Measurements from ENCODE around the gene CFAP54. TPM values are rescaled to one million over a fixed set of nuclear protein-coding genes. Genes with fewer than 3 reads are reported as not detected.
"Not testable (repeated sequence)": the region's sequence is repeated elsewhere in the genome, so short reads cannot be mapped to it uniquely, and the experiment has no call there.

Gene CFAP54
- total RNA-seq, 6 experiments from 2014 or later = 0.40 to 0.66 (median 0.56) TPM

DNA sequence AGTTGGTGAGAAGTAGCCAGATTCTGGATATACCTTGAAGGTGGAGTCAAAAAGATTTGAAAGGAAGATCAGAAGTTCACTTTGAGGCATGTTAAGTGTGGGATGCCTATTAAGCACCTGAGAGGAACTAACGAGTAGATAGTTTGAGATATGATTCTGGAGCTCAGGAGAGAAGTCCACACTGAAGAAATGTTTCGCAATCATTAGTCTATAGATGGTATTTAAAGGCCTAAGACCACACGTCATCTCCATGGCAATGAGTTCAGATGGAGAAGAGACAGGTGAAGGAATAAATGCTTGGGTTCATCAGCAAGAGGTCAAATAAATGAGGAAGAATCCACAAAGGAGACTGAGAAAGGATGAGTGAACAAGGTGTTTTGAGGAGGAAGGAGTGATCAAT is 224.8 kb downstream of the CFAP54 start:
- TF ChIP-seq, protein P1, sequence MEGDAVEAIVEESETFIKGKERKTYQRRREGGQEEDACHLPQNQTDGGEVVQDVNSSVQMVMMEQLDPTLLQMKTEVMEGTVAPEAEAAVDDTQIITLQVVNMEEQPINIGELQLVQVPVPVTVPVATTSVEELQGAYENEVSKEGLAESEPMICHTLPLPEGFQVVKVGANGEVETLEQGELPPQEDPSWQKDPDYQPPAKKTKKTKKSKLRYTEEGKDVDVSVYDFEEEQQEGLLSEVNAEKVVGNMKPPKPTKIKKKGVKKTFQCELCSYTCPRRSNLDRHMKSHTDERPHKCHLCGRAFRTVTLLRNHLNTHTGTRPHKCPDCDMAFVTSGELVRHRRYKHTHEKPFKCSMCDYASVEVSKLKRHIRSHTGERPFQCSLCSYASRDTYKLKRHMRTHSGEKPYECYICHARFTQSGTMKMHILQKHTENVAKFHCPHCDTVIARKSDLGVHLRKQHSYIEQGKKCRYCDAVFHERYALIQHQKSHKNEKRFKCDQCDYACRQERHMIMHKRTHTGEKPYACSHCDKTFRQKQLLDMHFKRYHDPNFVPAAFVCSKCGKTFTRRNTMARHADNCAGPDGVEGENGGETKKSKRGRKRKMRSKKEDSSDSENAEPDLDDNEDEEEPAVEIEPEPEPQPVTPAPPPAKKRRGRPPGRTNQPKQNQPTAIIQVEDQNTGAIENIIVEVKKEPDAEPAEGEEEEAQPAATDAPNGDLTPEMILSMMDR (IDR thresholded peaks at IDR 0.05) = no peak
- no peak for DNase-seq
- Mint-ChIP-seq H3K4me1 (ENCODE audit: low read depth) (no peaks in the 10 kb centered on the region), H3K36me3 (ENCODE audit: low read depth) (no peaks in the 10 kb centered on the region), H3K4me3 (no peak overlapping the region), H3K27me3 (ENCODE audit: insufficient read depth) (peaks cover 3% of the 10 kb centered on the region; the same call in 1 of the 2 replicates), H3K9me3 (no peaks in the 10 kb centered on the region), H3K27ac (no peak overlapping the region)

DNA sequence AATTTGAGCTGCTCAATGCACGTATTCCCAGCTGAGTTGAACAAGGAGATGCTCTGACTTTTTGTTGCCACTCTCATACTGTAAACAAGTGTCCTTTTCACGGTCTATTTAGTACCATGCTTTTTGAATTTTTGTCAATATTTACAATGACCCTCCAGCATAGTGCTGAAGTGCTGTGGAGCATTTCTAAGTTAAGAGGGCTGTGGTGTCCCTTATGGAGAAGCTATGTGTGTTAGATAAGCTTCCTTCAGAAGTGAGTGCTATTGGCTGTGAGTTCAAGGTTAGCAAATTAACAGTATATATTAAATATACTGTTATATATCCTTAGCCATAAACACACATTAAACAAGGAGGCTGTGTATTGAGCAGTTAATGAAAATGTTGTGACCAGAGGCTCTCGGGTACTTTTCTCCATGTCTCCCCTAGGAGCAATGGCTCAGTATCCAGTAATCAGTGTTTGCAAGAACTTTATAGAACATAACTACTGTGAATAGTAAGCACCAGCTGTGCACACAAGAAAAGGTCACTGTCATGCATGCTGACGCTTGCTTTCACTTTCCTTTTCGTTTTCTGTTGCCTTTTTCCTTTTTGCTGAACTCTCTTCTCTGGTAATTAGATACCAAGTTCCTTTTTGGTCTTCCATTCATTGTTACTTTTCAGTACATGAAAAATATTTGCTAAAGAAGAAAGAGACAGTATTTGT is 230.4 kb downstream of the CFAP54 start:
- Mint-ChIP-seq H3K36me3 (ENCODE audit: low read depth) (no peaks in the 10 kb centered on the region), H3K27ac (peak overlapping the region; percentile 57; the same call in 1 of the 2 replicates), H3K4me1 (ENCODE audit: low read depth) (no peaks in the 10 kb centered on the region; the same call in 1 of the 2 replicates), H3K9me3 (no peaks in the 10 kb centered on the region), H3K4me3 (peak overlapping the region; percentile 87), H3K27me3 (ENCODE audit: insufficient read depth) (no peaks in the 10 kb centered on the region; the same call in 1 of the 2 replicates)
- no peak for DNase-seq
- TF ChIP-seq, protein P1 (IDR thresholded peaks at IDR 0.05) = no peak

DNA sequence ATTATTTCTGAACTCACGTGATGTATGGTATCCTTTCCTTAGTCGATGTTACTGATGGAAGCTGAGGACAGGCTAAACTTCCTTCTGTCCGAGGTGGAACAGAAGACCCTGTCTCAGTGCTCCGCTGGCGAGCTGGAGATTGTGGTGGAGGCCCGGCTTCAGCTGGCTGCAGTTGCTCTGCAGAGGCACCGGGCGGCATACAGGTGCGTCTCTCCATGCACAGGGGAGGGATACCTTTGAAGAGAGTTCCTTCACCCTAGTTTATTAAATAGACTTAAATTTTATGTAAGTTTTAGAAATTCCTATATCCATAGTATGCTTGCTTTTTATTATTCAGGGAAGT is 231.0 kb downstream of the CFAP54 start:
- H3K9me3 Mint-ChIP-seq = no peaks in the 10 kb centered on the region
- peak overlapping the region; percentile 87 for H3K4me3 Mint-ChIP-seq
- no peaks in the 10 kb centered on the region; the same call in 1 of the 2 replicates for H3K27me3 Mint-ChIP-seq (ENCODE audit: insufficient read depth)

DNA sequence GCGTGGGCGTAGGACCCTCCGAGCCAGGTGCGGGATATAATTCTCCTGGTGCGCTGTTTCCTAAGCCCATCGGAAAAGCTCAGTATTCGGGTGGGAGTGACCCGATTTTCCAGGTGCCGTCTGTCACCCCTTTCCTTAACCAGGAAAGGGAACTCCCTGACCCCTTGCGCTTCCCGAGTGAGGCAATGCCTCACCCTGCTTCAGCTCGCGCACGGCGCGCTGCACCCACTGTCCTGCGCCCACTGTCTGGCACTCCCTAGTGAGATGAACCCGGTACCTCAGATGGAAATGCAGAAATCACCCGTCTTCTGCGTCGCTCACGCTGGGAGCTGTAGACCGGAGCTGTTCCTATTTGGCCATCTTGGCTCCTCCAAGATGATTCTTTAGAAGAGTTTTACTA is 240.1 kb downstream of the CFAP54 start:
- not testable (repeated sequence) for H3K27ac Mint-ChIP-seq; H3K9me3 Mint-ChIP-seq; DNase-seq; H3K36me3 Mint-ChIP-seq (ENCODE audit: low read depth); H3K4me3 Mint-ChIP-seq; H3K27me3 Mint-ChIP-seq (ENCODE audit: insufficient read depth); H3K4me1 Mint-ChIP-seq (ENCODE audit: low read depth)

More for the DNA sequence above, 231.0 kb downstream of the CFAP54 start:
- peak overlapping the region; percentile 57; the same call in 1 of the 2 replicates for H3K27ac Mint-ChIP-seq
- TF ChIP-seq, protein P1 (IDR thresholded peaks at IDR 0.05) = no peak
- H3K36me3 Mint-ChIP-seq (ENCODE audit: low read depth) = no peaks in the 10 kb centered on the region
- DNase-seq = no peak
- H3K4me1 Mint-ChIP-seq (ENCODE audit: low read depth) = no peaks in the 10 kb centered on the region; the same call in 1 of the 2 replicates

DNA sequence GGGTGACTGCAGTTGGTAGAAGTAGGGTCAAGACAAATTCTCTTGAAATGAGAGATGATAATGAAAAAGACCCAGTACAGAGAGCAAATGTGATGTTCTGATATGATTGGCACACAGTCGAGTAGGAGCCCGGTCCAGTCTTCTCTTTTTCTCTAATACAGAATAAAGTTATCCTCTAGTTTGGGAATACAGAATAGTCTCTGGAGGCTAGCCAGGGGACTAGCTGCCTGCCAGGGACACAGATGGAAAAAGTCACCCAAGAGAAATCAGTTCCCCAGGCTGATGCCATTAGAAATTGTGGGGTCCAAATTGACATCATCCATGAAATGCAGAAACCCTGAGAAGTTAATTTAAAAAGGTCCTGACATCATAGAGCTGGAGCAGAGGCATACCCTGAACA is 240.5 kb downstream of the CFAP54 start:
- H3K27ac Mint-ChIP-seq = no peak overlapping the region
- H3K27me3 Mint-ChIP-seq (ENCODE audit: insufficient read depth) = peaks cover 3% of the 10 kb centered on the region
- TF ChIP-seq, protein P1 (IDR thresholded peaks at IDR 0.05) = no peak
- no peak for DNase-seq
- no peaks in the 10 kb centered on the region for H3K4me1 Mint-ChIP-seq (ENCODE audit: low read depth)
- no peaks in the 10 kb centered on the region for H3K36me3 Mint-ChIP-seq (ENCODE audit: low read depth)
- H3K4me3 Mint-ChIP-seq = no peak overlapping the region
- H3K9me3 Mint-ChIP-seq = no peaks in the 10 kb centered on the region

DNA sequence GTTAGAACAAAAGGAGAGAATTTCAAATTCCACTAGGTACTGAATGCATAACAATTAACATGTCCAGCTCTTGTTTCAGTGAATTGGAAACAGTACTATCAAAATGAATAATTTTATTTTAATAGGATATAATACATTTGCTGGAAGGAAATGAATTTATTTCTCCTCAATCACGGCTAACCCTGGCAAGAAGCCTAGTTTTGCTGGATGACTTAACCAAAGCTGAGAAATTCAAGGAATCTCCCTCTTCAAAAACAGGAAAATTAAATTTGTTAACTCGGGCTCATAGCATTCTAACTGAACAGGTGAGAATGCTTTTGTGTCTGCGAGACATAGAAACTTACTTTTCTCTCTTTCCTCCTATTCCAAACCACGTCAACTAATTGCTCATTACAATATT is 254.2 kb downstream of the CFAP54 start:
- no peak overlapping the region for H3K27ac Mint-ChIP-seq
- H3K4me3 Mint-ChIP-seq = no peak overlapping the region; the same call in 1 of the 2 replicates

More for the DNA sequence above, 254.2 kb downstream of the CFAP54 start:
- no peaks in the 10 kb centered on the region for H3K9me3 Mint-ChIP-seq
- no peaks in the 10 kb centered on the region for H3K27me3 Mint-ChIP-seq (ENCODE audit: insufficient read depth)
- H3K4me1 Mint-ChIP-seq (ENCODE audit: low read depth) = peaks cover 12% of the 10 kb centered on the region
- no peaks in the 10 kb centered on the region for H3K36me3 Mint-ChIP-seq (ENCODE audit: low read depth)
- TF ChIP-seq, protein P1 (IDR thresholded peaks at IDR 0.05) = no peak
- DNase-seq = peak; percentile 28
